Thoracic aorta (tissue), 2 donors: ENCODE data around the gene NMRK2. TPM values are rescaled to one million over a fixed set of nuclear protein-coding genes. Genes with fewer than 3 reads are reported as not detected.

ENCODE experiments used
- ATAC-seq: fragments of 150-250 bp; one replicate; pipeline ENCODE4 v1.8.0; 2017; ENCODE audit warnings: low read depth; ENCODE audit not compliant: insufficient number of reproducible peaks, low FRiP score
- DNase-seq: peaks from one replicate; pipeline ENCODE4 v3.0.0-alpha.2; 2020; ENCODE audit warnings: low spot score
- H3K27ac ChIP-seq, 2 donors: fragments of 200-600 bp; sonication (generic); 1 replicate in 1 of 2; 2 replicates in 1 of 2; pipeline ENCODE4 v1.5.1; 2016; ENCODE audit warnings: mild to moderate bottlenecking in 2 of 2, moderate library complexity in 2 of 2
- H3K27me3 ChIP-seq: fragments of 200-600 bp; sonication (generic); replicated peaks from 2 replicates; pipeline ENCODE4 v1.6.0; 2016; ENCODE audit warnings: mild to moderate bottlenecking; ENCODE audit not compliant: insufficient read depth
- H3K36me3 ChIP-seq: fragments of 200-600 bp; sonication (generic); one replicate; pipeline ENCODE4 v1.5.1; 2016
- H3K4me1 ChIP-seq, 2 donors: fragments of 200-600 bp; sonication (generic); 1 replicate in 1 of 2; 2 replicates in 1 of 2; pipeline versions ENCODE4 v1.5.1 to v1.6.0; 2016; ENCODE audit warnings: low read depth in 2 of 2, mild to moderate bottlenecking in 1 of 2; ENCODE audit not compliant: control insufficient read depth in 1 of 2
- H3K4me3 ChIP-seq: fragments of 200-600 bp; sonication (generic); 2 replicates; pipeline ENCODE4 v1.5.1; 2016; ENCODE audit warnings: mild to moderate bottlenecking
- H3K9me3 ChIP-seq: fragments of 200-600 bp; sonication (generic); 2 replicates; pipeline ENCODE4 v1.5.1; 2016
- total RNA-seq, 2 donors: library from RNA; depleted of rRNA; stranded (reverse); fragments of >200 nt; gene quantifications; one replicate each; pipeline versions ENCODE4 v1.1.0 to v1.2.3, GENCODE V29; 2016
- TF ChIP-seq, protein P1 (sequence below): fragments of 200-600 bp; sonication (generic); IDR thresholded peaks from one replicate; pipeline ENCODE4 v1.5.1; 2019; ENCODE audit warnings: antibody characterized with exemption

NMRK2 gene
- total RNA-seq, 2 donors from 2014 or later, result 1.8 TPM; not detected in 1

DNA sequence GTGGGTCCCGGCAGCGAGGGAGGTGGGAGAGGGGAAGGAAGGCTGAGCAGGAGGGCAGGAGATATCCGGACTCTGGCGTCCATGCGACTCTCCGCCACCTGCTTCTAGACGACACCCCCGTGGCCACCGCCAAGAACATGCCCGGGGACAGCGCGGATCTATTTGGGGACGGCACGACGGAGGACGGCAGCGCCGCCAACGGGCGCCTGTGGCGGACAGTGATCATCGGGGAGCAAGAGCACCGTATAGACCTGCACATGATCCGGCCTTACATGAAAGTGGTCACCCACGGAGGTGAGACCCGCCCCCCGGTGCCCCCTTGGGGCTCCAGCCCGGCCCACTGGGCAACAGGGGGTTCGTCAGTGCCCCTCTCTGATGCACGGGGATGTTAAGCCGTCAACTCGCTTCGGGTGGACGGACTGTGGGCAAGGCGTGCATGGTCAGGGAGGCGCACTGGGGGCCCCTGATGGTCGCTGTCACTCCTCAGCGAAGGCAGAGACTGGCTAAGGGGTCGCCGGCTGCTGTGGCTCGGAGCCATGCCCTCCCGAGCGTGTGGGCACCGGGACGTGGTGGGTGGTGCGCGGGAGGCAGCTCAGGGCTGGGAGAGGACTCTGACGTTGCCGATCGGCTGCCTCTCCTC is 25.1 kb upstream of the NMRK2 start:
- DNase-seq (no peak), ATAC-seq (no peak)
- no peak overlapping the region for H3K27ac ChIP-seq
- no peak overlapping the region for H3K4me3 ChIP-seq
- TF ChIP-seq, protein P1, sequence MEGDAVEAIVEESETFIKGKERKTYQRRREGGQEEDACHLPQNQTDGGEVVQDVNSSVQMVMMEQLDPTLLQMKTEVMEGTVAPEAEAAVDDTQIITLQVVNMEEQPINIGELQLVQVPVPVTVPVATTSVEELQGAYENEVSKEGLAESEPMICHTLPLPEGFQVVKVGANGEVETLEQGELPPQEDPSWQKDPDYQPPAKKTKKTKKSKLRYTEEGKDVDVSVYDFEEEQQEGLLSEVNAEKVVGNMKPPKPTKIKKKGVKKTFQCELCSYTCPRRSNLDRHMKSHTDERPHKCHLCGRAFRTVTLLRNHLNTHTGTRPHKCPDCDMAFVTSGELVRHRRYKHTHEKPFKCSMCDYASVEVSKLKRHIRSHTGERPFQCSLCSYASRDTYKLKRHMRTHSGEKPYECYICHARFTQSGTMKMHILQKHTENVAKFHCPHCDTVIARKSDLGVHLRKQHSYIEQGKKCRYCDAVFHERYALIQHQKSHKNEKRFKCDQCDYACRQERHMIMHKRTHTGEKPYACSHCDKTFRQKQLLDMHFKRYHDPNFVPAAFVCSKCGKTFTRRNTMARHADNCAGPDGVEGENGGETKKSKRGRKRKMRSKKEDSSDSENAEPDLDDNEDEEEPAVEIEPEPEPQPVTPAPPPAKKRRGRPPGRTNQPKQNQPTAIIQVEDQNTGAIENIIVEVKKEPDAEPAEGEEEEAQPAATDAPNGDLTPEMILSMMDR, result no peak
- no peaks in the 10 kb centered on the region for H3K36me3 ChIP-seq
- no peaks in the 10 kb centered on the region for H3K27me3 ChIP-seq
- H3K9me3 ChIP-seq, result peaks cover 5% of the 10 kb centered on the region
- no peaks in the 10 kb centered on the region for H3K4me1 ChIP-seq

- Histone ChIP-seq H3K27ac (no peak overlapping the region), H3K4me1 (no peaks in the 10 kb centered on the region), H3K36me3 (no peaks in the 10 kb centered on the region), H3K27me3 (no peaks in the 10 kb centered on the region), H3K9me3 (peaks cover 5% of the 10 kb centered on the region), H3K4me3 (no peak overlapping the region)
- TF ChIP-seq, protein P1, result no peak
- ATAC-seq (no peak), DNase-seq (no peak)
Measured at GRCh38 chr19:3908266-3909054, 24.4 kb upstream of the NMRK2 start.

DNA sequence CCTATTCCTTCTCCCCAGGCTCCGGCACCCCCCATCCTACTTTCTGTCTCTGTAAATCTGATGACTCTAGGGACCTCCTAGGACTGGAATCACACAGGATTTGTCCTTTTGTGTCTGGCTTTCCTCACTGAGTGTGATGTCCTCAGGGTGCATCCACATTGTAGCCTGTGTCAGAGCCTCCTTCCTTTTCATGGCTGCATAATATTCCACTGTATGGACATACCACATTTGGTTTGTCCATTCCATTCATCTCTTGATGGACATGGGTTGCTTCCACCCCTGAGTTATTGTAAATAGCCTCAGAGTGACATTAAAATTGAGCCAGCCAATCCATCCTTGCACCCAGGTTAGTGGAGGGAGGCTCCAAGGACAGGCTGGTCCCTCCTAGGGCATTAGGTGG is 22.8 kb upstream of the NMRK2 start:
- H3K27ac ChIP-seq, result no peak overlapping the region
- DNase-seq (no peak), ATAC-seq (no peak)
- H3K9me3 ChIP-seq, result peaks cover 5% of the 10 kb centered on the region
- H3K4me3 ChIP-seq, result no peak overlapping the region
- H3K4me1 ChIP-seq, result no peaks in the 10 kb centered on the region
- H3K36me3 ChIP-seq, result no peaks in the 10 kb centered on the region
- H3K27me3 ChIP-seq, result no peaks in the 10 kb centered on the region
- TF ChIP-seq, protein P1, result no peak

DNA sequence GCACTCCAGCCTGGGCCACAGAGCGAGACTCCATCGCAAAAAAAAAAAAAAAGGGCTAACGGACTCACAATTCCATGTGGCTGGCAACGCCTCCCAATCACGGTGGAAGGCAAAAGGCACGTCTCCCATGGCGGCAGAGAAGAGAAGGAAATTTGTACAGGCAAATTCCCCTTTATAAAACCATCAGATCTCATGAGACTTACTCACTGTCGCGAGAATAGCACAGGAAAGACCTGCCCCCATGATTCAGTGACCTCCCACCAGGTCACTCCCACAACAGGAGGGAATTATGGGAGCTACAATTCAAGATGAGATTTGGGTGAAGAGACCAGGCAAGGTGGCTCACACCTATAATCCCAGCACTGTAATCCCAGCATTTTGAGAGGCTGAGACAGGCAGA is 18.7 kb upstream of the NMRK2 start:
- H3K9me3 ChIP-seq, result peaks cover 5% of the 10 kb centered on the region
- TF ChIP-seq, protein P1, result no peak
- DNase-seq, result no peak
- H3K36me3 ChIP-seq, result no peaks in the 10 kb centered on the region
- H3K4me3 ChIP-seq, result no peak overlapping the region
- no peaks in the 10 kb centered on the region for H3K4me1 ChIP-seq
- no peak overlapping the region for H3K27ac ChIP-seq
- H3K27me3 ChIP-seq, result no peaks in the 10 kb centered on the region
- ATAC-seq, result no peak

- DNase-seq (no peak), ATAC-seq (no peak)
- peaks cover 4% of the 10 kb centered on the region for H3K9me3 ChIP-seq
- no peak overlapping the region for H3K27ac ChIP-seq
- no peaks in the 10 kb centered on the region for H3K4me1 ChIP-seq
- H3K4me3 ChIP-seq, result no peak overlapping the region
- no peaks in the 10 kb centered on the region for H3K27me3 ChIP-seq
- TF ChIP-seq, protein P1, result no peak
- no peaks in the 10 kb centered on the region for H3K36me3 ChIP-seq
Measured at GRCh38 chr19:3916033-3916432, 16.8 kb upstream of the NMRK2 start.
